ENCODE measurements around the gene CACNB2.
A peak's percentile ranks its signal among the peaks of the same experiment; 100 is the strongest.

The CACNB2 gene

GRCh38 chr10:18313626-18314025 is 173.4 kb downstream of the CACNB2 start:
- H3K4me3 ChIP-seq: peak overlapping the region; percentile 40
- TF ChIP-seq, protein P1, sequence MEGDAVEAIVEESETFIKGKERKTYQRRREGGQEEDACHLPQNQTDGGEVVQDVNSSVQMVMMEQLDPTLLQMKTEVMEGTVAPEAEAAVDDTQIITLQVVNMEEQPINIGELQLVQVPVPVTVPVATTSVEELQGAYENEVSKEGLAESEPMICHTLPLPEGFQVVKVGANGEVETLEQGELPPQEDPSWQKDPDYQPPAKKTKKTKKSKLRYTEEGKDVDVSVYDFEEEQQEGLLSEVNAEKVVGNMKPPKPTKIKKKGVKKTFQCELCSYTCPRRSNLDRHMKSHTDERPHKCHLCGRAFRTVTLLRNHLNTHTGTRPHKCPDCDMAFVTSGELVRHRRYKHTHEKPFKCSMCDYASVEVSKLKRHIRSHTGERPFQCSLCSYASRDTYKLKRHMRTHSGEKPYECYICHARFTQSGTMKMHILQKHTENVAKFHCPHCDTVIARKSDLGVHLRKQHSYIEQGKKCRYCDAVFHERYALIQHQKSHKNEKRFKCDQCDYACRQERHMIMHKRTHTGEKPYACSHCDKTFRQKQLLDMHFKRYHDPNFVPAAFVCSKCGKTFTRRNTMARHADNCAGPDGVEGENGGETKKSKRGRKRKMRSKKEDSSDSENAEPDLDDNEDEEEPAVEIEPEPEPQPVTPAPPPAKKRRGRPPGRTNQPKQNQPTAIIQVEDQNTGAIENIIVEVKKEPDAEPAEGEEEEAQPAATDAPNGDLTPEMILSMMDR (IDR thresholded peaks at IDR 0.05): no peak
- H3K27me3 ChIP-seq: no peaks in the 10 kb centered on the region
- no peak for DNase-seq
- H3K4me1 ChIP-seq: peaks cover 0 to 36% (median 10%) of the 10 kb centered on the region in 4 donors
- intact Hi-C loops (cut with DNase I; ENCODE audit: low total_unique reads): no loop called here
- H3K9me3 ChIP-seq: no peaks in the 10 kb centered on the region
- peak overlapping the region; percentile 62 to 74 for H3K27ac ChIP-seq
- H3K36me3 ChIP-seq: no peaks in the 10 kb centered on the region

DNA sequence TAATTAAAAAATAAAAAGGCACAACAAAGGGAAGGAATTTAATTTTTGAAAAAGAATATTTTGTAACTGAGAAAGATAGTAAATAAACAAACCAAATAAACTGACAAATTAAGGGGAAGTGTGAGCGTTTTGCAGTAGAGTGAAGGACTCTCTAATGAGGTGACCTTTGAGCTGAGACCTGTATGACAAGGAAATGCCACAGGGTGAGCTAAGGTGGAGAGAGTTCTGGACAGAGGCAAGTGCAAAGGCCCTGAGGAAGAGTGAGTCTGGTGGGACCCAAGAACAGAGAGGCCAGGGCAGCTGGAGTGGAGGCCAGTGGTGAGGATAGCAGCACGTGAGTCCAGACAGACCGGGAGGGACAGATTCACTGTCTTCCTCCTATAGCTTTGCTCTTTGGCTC is 179.4 kb downstream of the CACNB2 start:
- no peaks in the 10 kb centered on the region for H3K9me3 ChIP-seq
- peaks cover 0 to 13% (median 2%) of the 10 kb centered on the region in 4 donors for H3K4me1 ChIP-seq
- intact Hi-C loops (cut with DNase I; ENCODE audit: low total_unique reads): no loop called here
- TF ChIP-seq, protein P1 (IDR thresholded peaks at IDR 0.05): no peak
- no peak overlapping the region for H3K4me3 ChIP-seq
- no peaks in the 10 kb centered on the region for H3K36me3 ChIP-seq
- H3K27me3 ChIP-seq: no peaks in the 10 kb centered on the region
- DNase-seq: no peak
- no peak overlapping the region for H3K27ac ChIP-seq

DNA sequence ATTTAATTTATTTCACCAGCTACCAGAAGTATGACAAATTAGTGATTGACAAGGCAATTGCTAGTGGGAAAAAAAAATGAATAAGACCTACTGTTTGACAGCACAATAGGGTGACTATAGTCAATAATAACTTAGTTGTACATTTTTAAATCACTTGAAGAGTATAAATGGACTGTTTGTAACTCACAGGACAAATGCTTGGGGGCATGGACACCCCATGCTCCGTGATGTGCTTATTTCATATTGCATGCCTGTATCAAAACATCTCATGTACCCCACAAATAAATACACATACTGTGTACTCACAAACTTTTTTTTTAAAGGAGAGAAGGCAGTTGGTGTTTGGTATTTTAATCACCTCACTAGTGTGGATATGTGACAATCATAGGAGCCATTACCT is 181.1 kb downstream of the CACNB2 start:
- no peaks in the 10 kb centered on the region for H3K36me3 ChIP-seq
- intact Hi-C loops (cut with DNase I; ENCODE audit: low total_unique reads): no loop called here

DNA sequence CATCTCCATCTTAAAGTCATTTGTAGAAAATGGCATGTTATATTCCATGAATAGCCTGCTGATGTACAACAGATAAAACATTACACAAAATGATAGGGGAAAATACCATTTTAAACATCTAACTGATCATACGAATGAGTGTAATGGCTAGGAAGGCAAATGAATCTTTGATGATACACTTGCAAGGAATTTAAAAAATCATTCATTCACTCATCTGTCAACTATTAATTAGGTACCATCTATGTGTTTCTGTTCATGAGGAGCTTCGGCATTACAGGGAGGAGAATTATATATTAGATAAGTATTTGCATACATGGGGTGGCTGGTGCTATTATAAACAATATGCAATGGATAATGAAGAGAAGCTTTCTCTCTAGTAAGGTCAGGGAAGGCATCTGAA is 183.7 kb downstream of the CACNB2 start:
- no peak overlapping the region for H3K4me3 ChIP-seq
- peaks cover 0 to 12% (median 2%) of the 10 kb centered on the region in 4 donors for H3K4me1 ChIP-seq
- no peak overlapping the region for H3K27ac ChIP-seq
- no peak for DNase-seq
- intact Hi-C loops (cut with DNase I; ENCODE audit: low total_unique reads): no loop called here
- no peaks in the 10 kb centered on the region for H3K27me3 ChIP-seq
- TF ChIP-seq, protein P1 (IDR thresholded peaks at IDR 0.05): no peak
- no peaks in the 10 kb centered on the region for H3K36me3 ChIP-seq
- H3K9me3 ChIP-seq: no peaks in the 10 kb centered on the region

More for the DNA sequence above, 181.1 kb downstream of the CACNB2 start:
- no peaks in the 10 kb centered on the region for H3K9me3 ChIP-seq
- no peak overlapping the region for H3K27ac ChIP-seq
- H3K27me3 ChIP-seq: no peaks in the 10 kb centered on the region
- H3K4me3 ChIP-seq: no peak overlapping the region
- TF ChIP-seq, protein P1 (IDR thresholded peaks at IDR 0.05): no peak
- peaks cover 0 to 10% (median 4%) of the 10 kb centered on the region in 4 donors for H3K4me1 ChIP-seq
- DNase-seq: no peak

- Histone ChIP-seq H3K36me3 (no peaks in the 10 kb centered on the region), H3K9me3 (no peaks in the 10 kb centered on the region), H3K27ac (peak overlapping the region in 1 of 2 donors; percentile 46), H3K4me3 (no peak overlapping the region), H3K4me1 (peaks cover 0 to 12% (median 2%) of the 10 kb centered on the region in 4 donors), H3K27me3 (no peaks in the 10 kb centered on the region)
- intact Hi-C loops (cut with DNase I; ENCODE audit: low total_unique reads): no loop called here
- no peak for DNase-seq
- TF ChIP-seq, protein P1 (IDR thresholded peaks at IDR 0.05): no peak
Observed at GRCh38 chr10:18325410-18325809, 185.2 kb downstream of the CACNB2 start.
